ENCODE data around the gene PSMA1. TPM values are rescaled to one million over a fixed set of nuclear protein-coding genes. Genes with fewer than 3 reads are reported as not detected.

Gene PSMA1
- total RNA-seq, 4 donors from 2014 or later, result 67.9 to 85.7 (median 76.8) TPM

DNA sequence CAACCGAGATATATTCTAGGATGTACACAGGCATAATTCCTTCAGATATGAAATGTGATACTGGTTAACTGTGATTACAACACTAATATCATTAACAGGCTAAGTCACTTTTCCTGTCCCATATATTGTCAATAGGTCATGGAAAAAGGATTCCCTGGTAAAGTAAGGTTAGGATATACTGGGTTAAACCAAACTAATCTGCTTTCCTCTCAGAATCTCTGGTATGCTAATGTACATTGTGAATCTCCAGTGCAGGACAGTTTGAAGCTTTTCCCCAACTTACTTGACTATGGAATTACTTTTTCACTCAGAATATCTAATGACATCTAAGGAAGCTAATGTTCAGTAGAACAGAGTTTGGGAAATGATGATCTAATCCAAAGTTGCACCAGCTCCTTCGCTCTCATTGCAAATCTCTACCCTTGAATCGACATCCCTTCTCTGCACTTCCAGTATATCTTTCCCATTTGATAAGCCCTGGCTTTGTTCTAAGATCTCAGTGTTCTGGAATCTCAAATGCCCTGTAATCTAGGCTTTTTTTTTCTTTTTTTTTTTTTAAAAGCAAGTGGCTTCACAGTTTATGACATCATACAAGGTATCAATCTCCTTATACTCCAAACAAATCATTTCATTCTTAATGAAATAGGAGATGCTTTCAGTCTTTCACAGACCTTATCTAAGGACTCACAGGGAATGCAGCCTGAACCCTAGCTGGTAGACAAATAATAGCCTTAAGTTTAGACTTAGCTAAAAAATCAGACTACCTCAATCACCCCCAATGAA, 64.3 kb downstream of the PSMA1 start:
- Histone ChIP-seq H3K4me3 (no peak overlapping the region), H3K36me3 (peaks cover 0 to 69% (median 17%) of the 10 kb centered on the region in 3 donors), H3K9me3 (no peaks in the 10 kb centered on the region), H3K4me1 (no peaks in the 10 kb centered on the region), H3K27ac (no peak overlapping the region), H3K27me3 (no peaks in the 10 kb centered on the region)
- no peak for TF ChIP-seq POLR2A (IDR thresholded peaks at IDR 0.05)
- TF ChIP-seq, protein P1, sequence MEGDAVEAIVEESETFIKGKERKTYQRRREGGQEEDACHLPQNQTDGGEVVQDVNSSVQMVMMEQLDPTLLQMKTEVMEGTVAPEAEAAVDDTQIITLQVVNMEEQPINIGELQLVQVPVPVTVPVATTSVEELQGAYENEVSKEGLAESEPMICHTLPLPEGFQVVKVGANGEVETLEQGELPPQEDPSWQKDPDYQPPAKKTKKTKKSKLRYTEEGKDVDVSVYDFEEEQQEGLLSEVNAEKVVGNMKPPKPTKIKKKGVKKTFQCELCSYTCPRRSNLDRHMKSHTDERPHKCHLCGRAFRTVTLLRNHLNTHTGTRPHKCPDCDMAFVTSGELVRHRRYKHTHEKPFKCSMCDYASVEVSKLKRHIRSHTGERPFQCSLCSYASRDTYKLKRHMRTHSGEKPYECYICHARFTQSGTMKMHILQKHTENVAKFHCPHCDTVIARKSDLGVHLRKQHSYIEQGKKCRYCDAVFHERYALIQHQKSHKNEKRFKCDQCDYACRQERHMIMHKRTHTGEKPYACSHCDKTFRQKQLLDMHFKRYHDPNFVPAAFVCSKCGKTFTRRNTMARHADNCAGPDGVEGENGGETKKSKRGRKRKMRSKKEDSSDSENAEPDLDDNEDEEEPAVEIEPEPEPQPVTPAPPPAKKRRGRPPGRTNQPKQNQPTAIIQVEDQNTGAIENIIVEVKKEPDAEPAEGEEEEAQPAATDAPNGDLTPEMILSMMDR (IDR thresholded peaks at IDR 0.05), result no peak
- no peak for TF ChIP-seq EP300 (IDR thresholded peaks at IDR 0.05)
- 85 to 88% methylated on average over 3 of the region's 3 CpGs for whole genome bisulfite sequencing, 2 donors
- DNase-seq (ENCODE audit: low spot score in 2 of 2), result no peak

Small RNAs within 50 kb of the gene (small RNA-seq; reads per million reads assigned to genes)
- not detected for gene RNU7-49P

Other genes starting within 250 kb of the PSMA1 start
- 10 to 100 TPM; 43.2 to 64.0 (median 46.8) TPM for gene RRAS2, start 161.2 kb downstream of the PSMA1 start, total RNA-seq
- gene COPB1, start 20.6 kb downstream of the PSMA1 start, total RNA-seq, result 10 to 100 TPM; 71.0 to 88.5 (median 84.0) TPM
- 10 to 100 TPM; 15.3 to 39.9 (median 26.4) TPM for gene PDE3B, start 123.4 kb upstream of the PSMA1 start, total RNA-seq